ENCODE measurements around the gene E2F4. TPM values are rescaled to one million over a fixed set of nuclear protein-coding genes. Genes with fewer than 3 reads are reported as not detected.

E2F4 gene
- total RNA-seq, 1 donor from 2014 or later: 47.1 TPM

DNA sequence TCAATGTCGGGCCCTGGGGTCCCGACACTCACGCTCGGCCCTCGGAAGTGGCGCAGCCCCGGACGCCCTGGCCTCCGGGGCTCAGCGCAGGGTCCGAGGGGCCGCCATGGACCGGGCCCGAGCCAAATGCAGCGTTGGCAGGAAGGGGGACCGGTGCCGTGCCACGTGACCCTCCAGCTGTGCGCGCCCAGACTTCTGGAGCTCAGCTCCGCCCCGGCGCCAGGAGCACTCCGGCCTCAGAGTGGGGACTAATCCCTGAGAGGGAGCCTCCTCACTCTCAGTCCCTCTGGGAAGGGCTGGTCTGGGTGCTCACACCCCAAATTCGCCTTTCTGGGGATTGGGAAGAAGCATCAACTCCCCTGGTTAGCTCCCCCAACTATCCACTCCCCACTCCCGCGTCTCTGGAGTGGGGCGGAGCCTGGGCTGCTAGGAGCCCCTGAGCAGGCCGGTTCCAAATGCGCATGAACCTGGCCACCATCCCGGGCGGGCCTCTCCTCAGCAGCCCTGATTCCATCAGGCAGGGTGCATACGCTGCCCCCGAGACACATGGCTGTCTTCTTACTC lies 41.0 kb upstream of the E2F4 start, which contains the start of gene B3GNT9:
B3GNT9 (minus strand) TSS at position 166 of the 564 bp plus-strand sequence. CDS start 513 bp downstream, outside the sequence.
- TF ChIP-seq, protein P1, sequence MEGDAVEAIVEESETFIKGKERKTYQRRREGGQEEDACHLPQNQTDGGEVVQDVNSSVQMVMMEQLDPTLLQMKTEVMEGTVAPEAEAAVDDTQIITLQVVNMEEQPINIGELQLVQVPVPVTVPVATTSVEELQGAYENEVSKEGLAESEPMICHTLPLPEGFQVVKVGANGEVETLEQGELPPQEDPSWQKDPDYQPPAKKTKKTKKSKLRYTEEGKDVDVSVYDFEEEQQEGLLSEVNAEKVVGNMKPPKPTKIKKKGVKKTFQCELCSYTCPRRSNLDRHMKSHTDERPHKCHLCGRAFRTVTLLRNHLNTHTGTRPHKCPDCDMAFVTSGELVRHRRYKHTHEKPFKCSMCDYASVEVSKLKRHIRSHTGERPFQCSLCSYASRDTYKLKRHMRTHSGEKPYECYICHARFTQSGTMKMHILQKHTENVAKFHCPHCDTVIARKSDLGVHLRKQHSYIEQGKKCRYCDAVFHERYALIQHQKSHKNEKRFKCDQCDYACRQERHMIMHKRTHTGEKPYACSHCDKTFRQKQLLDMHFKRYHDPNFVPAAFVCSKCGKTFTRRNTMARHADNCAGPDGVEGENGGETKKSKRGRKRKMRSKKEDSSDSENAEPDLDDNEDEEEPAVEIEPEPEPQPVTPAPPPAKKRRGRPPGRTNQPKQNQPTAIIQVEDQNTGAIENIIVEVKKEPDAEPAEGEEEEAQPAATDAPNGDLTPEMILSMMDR (IDR thresholded peaks at IDR 0.05; ENCODE audit: insufficient read depth, low read length, severe bottlenecking): no peak
- H3K36me3 ChIP-seq (ENCODE audit: control insufficient read depth, insufficient read depth, low read length): peaks cover 4% of the 10 kb centered on the region
- no peaks in the 10 kb centered on the region for H3K27me3 ChIP-seq (ENCODE audit: control insufficient read depth, insufficient read depth, low read length)
- H3K4me3 ChIP-seq (ENCODE audit: low read depth, low read length): peak within 1 kb of the TSS; percentile 58
- FAIRE-seq (no peak), DNase-seq (ENCODE audit: low read depth) (peak; percentile 38)

- TF ChIP-seq, protein P1 (IDR thresholded peaks at IDR 0.05; ENCODE audit: insufficient read depth, low read length, severe bottlenecking): no peak
- H3K27me3 ChIP-seq (ENCODE audit: control insufficient read depth, insufficient read depth, low read length): no peaks in the 10 kb centered on the region
- no peak overlapping the region for H3K4me3 ChIP-seq (ENCODE audit: low read depth, low read length)
- DNase-seq (ENCODE audit: low read depth): no peak
- no peak for FAIRE-seq
- H3K36me3 ChIP-seq (ENCODE audit: control insufficient read depth, insufficient read depth, low read length): peaks cover 3% of the 10 kb centered on the region
Observed at GRCh38 chr16:67151431-67152097, 40.4 kb upstream of the E2F4 start.

GRCh38 chr16:67154578-67155294 lies 37.2 kb upstream of the E2F4 start:
- FAIRE-seq: no peak
- H3K4me3 ChIP-seq (ENCODE audit: low read depth, low read length): no peak overlapping the region
- no peak for DNase-seq (ENCODE audit: low read depth)
- TF ChIP-seq, protein P1 (IDR thresholded peaks at IDR 0.05; ENCODE audit: insufficient read depth, low read length, severe bottlenecking): no peak
- H3K36me3 ChIP-seq (ENCODE audit: control insufficient read depth, insufficient read depth, low read length): no peaks in the 10 kb centered on the region
- H3K27me3 ChIP-seq (ENCODE audit: control insufficient read depth, insufficient read depth, low read length): no peaks in the 10 kb centered on the region

GRCh38 chr16:67155295-67156142 lies 36.4 kb upstream of the E2F4 start:
- TF ChIP-seq, protein P1 (IDR thresholded peaks at IDR 0.05; ENCODE audit: insufficient read depth, low read length, severe bottlenecking): peak; percentile 94
- FAIRE-seq (no peak), DNase-seq (ENCODE audit: low read depth) (peak; percentile 46)
- no peaks in the 10 kb centered on the region for H3K36me3 ChIP-seq (ENCODE audit: control insufficient read depth, insufficient read depth, low read length)
- H3K4me3 ChIP-seq (ENCODE audit: low read depth, low read length): no peak overlapping the region
- no peaks in the 10 kb centered on the region for H3K27me3 ChIP-seq (ENCODE audit: control insufficient read depth, insufficient read depth, low read length)

GRCh38 chr16:67156143-67156844 lies 35.7 kb upstream of the E2F4 start:
- DNase-seq (ENCODE audit: low read depth) (no peak), FAIRE-seq (no peak)
- no peaks in the 10 kb centered on the region for H3K27me3 ChIP-seq (ENCODE audit: control insufficient read depth, insufficient read depth, low read length)
- TF ChIP-seq, protein P1 (IDR thresholded peaks at IDR 0.05; ENCODE audit: insufficient read depth, low read length, severe bottlenecking): no peak
- no peak overlapping the region for H3K4me3 ChIP-seq (ENCODE audit: low read depth, low read length)
- H3K36me3 ChIP-seq (ENCODE audit: control insufficient read depth, insufficient read depth, low read length): no peaks in the 10 kb centered on the region
